ENCODE data around the gene NLGN1.

Gene NLGN1

GRCh38 chr3:173889596-173889995 lies 492.1 kb downstream of the NLGN1 start:
- TF ChIP-seq CTCF (conservative IDR thresholded peaks at IDR 0.05): no peak
- H3K27ac ChIP-seq: peak overlapping the region; percentile 58

- peak overlapping the region; percentile 58; the same call in 1 of the 2 replicates for H3K27ac ChIP-seq
- no peak for TF ChIP-seq CTCF (conservative IDR thresholded peaks at IDR 0.05)
Observed at GRCh38 chr3:173890091-173890490, 492.5 kb downstream of the NLGN1 start.

- no peak for TF ChIP-seq CTCF (conservative IDR thresholded peaks at IDR 0.05)
- H3K27ac ChIP-seq: no peak overlapping the region
Observed at GRCh38 chr3:173891272-173892100, 493.9 kb downstream of the NLGN1 start.

GRCh38 chr3:173892547-173892946 lies 495.0 kb downstream of the NLGN1 start:
- no peak overlapping the region for H3K27ac ChIP-seq
- no peak for TF ChIP-seq CTCF (conservative IDR thresholded peaks at IDR 0.05)

GRCh38 chr3:173893066-173893465 lies 495.5 kb downstream of the NLGN1 start:
- H3K27ac ChIP-seq: no peak overlapping the region
- no peak for TF ChIP-seq CTCF (conservative IDR thresholded peaks at IDR 0.05)

- H3K27ac ChIP-seq: no peak overlapping the region
- TF ChIP-seq CTCF (conservative IDR thresholded peaks at IDR 0.05): no peak
Observed at GRCh38 chr3:173893835-173894234, 496.3 kb downstream of the NLGN1 start.

- TF ChIP-seq CTCF (conservative IDR thresholded peaks at IDR 0.05): no peak
Observed at GRCh38 chr3:173897631-173898030, 500.1 kb downstream of the NLGN1 start.

More at GRCh38 chr3:173897631-173898030, 500.1 kb downstream of the NLGN1 start:
- H3K27ac ChIP-seq: no peak overlapping the region
